ENCODE data around the gene HPSE2. TPM values are rescaled to one million over a fixed set of nuclear protein-coding genes. Genes with fewer than 3 reads are reported as not detected.

Gene HPSE2
- total RNA-seq, 1 donor from 2014 or later = not detected

GRCh38 chr10:98528166-98528804, 707.4 kb downstream of the HPSE2 start:
- TF ChIP-seq, protein P1, sequence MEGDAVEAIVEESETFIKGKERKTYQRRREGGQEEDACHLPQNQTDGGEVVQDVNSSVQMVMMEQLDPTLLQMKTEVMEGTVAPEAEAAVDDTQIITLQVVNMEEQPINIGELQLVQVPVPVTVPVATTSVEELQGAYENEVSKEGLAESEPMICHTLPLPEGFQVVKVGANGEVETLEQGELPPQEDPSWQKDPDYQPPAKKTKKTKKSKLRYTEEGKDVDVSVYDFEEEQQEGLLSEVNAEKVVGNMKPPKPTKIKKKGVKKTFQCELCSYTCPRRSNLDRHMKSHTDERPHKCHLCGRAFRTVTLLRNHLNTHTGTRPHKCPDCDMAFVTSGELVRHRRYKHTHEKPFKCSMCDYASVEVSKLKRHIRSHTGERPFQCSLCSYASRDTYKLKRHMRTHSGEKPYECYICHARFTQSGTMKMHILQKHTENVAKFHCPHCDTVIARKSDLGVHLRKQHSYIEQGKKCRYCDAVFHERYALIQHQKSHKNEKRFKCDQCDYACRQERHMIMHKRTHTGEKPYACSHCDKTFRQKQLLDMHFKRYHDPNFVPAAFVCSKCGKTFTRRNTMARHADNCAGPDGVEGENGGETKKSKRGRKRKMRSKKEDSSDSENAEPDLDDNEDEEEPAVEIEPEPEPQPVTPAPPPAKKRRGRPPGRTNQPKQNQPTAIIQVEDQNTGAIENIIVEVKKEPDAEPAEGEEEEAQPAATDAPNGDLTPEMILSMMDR (IDR thresholded peaks at IDR 0.05) = no peak
- H3K4me3 ChIP-seq = no peak overlapping the region
- no peaks in the 10 kb centered on the region for H3K36me3 ChIP-seq
- H3K27ac ChIP-seq = no peak overlapping the region
- no peaks in the 10 kb centered on the region for H3K9me3 ChIP-seq
- no peak for DNase-seq (ENCODE audit: low spot score in 2 of 2)
- intact Hi-C loops (cut with DNase I) = no loop called here
- H3K27me3 ChIP-seq = no peaks in the 10 kb centered on the region
- H3K4me1 ChIP-seq = no peaks in the 10 kb centered on the region

DNA sequence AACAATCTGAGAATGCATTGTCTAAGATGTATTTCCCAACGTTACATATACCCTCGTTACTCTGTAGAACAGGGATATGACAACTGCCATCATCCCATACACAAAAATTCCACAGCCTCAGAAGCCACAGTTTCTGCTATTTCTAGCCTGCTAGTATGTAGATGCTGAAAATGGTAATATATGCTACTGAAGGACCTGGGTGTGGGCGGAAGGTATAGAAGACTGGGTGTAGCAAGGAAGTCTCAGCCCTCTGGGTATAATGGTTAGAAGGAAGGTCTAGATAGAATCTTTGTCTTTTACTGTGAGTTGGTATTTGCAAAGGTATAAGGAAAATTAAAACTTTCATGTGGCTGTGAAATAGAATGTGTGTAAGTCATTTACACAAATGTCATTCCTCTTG, 709.7 kb downstream of the HPSE2 start:
- TF ChIP-seq, protein P1 (IDR thresholded peaks at IDR 0.05) = no peak
- DNase-seq (ENCODE audit: low spot score in 2 of 2) = no peak
- Histone ChIP-seq H3K4me3 (no peak overlapping the region), H3K27me3 (no peaks in the 10 kb centered on the region), H3K4me1 (no peaks in the 10 kb centered on the region), H3K27ac (no peak overlapping the region), H3K36me3 (no peaks in the 10 kb centered on the region), H3K9me3 (no peaks in the 10 kb centered on the region)
- intact Hi-C loops (cut with DNase I) = no loop called here

DNA sequence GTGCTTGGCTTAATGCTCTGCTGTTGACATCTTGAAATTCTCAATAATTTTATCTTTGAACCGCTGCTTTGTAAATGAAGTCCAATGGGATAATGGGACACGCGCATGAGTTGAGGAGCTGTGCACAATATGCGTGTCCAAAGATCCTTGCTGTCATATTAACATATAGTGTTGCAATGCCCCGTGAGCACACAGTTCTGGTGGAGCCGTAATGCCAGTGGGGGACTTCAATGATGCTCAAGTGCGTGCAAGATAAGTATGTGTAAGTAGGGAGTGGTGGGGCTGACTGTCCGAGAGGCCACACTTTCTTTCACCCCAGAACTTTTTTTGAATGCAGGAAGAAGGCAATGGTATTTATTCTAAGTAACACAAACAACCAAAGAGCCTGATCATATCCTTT, 711.5 kb downstream of the HPSE2 start:
- no peaks in the 10 kb centered on the region for H3K36me3 ChIP-seq
- TF ChIP-seq, protein P1 (IDR thresholded peaks at IDR 0.05) = no peak
- no peaks in the 10 kb centered on the region for H3K27me3 ChIP-seq
- no peak for DNase-seq (ENCODE audit: low spot score in 2 of 2)
- no peaks in the 10 kb centered on the region for H3K9me3 ChIP-seq
- no peaks in the 10 kb centered on the region for H3K4me1 ChIP-seq
- H3K4me3 ChIP-seq = no peak overlapping the region
- H3K27ac ChIP-seq = no peak overlapping the region
- intact Hi-C loops (cut with DNase I) = no loop called here

- H3K27me3 ChIP-seq = no peaks in the 10 kb centered on the region
- intact Hi-C loops (cut with DNase I) = no loop called here
- no peak overlapping the region for H3K4me3 ChIP-seq
- H3K9me3 ChIP-seq = no peaks in the 10 kb centered on the region
- H3K36me3 ChIP-seq = no peaks in the 10 kb centered on the region
- DNase-seq (ENCODE audit: low spot score in 2 of 2) = no peak
- H3K4me1 ChIP-seq = no peaks in the 10 kb centered on the region
- no peak overlapping the region for H3K27ac ChIP-seq
- TF ChIP-seq, protein P1 (IDR thresholded peaks at IDR 0.05) = no peak
Measured at GRCh38 chr10:98519841-98520240, 715.8 kb downstream of the HPSE2 start.

DNA sequence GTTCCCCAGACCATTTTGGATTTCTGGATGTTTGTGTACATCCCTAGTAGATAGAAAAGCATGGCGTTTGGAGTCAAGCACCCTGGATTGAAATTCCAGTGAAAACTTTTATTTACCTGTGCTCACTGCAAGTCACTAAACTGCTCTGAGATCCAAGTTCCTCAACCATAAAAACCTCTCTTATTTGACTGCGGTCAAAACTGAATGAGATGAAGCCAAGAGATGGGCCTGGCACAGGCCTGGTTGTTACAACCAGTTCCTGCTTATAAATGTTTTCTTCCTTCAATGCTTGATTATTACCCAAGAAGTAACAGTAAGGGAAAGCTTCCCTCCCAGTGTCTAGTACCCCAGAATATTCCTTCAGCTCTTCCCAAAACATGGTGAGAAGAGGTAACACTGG, 718.0 kb downstream of the HPSE2 start:
- Histone ChIP-seq H3K9me3 (no peaks in the 10 kb centered on the region), H3K4me1 (no peaks in the 10 kb centered on the region), H3K27ac (no peak overlapping the region), H3K27me3 (no peaks in the 10 kb centered on the region), H3K4me3 (no peak overlapping the region), H3K36me3 (no peaks in the 10 kb centered on the region)
- intact Hi-C loops (cut with DNase I) = no loop called here
- DNase-seq (ENCODE audit: low spot score in 2 of 2) = no peak
- TF ChIP-seq, protein P1 (IDR thresholded peaks at IDR 0.05) = no peak

GRCh38 chr10:98516352-98516751, 719.3 kb downstream of the HPSE2 start:
- TF ChIP-seq, protein P1 (IDR thresholded peaks at IDR 0.05) = no peak
- no peak overlapping the region for H3K27ac ChIP-seq
- H3K36me3 ChIP-seq = no peaks in the 10 kb centered on the region
- no peaks in the 10 kb centered on the region for H3K27me3 ChIP-seq
- no peaks in the 10 kb centered on the region for H3K9me3 ChIP-seq
- H3K4me3 ChIP-seq = no peak overlapping the region
- no peak for DNase-seq (ENCODE audit: low spot score in 2 of 2)
- intact Hi-C loops (cut with DNase I) = no loop called here
- H3K4me1 ChIP-seq = no peaks in the 10 kb centered on the region
